ENCODE results near the gene PPP1R3G.

Gene PPP1R3G

DNA sequence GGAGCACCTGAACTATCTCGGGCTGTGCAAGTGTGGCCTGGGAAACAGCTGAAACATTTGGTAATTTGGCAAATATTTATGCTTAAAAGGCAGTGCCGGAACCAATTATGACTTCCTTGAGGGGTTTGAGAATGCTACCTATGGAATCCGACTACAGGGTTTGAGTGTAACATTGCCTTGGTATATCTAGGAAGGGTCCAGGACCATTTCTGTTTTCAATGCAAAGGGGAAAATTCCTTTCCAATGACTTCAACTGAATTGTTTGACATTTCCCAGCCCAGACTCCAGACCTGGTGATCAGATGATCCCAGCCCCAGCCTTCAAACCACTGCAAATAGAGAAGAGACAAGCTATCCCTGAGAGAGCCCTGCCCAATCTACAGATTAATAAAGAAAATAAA, 4.6 kb upstream of the PPP1R3G start:
- TF ChIP-seq GABPA (IDR thresholded peaks at IDR 0.05; ENCODE audit: low read depth): no peak
- TF ChIP-seq, protein P1, sequence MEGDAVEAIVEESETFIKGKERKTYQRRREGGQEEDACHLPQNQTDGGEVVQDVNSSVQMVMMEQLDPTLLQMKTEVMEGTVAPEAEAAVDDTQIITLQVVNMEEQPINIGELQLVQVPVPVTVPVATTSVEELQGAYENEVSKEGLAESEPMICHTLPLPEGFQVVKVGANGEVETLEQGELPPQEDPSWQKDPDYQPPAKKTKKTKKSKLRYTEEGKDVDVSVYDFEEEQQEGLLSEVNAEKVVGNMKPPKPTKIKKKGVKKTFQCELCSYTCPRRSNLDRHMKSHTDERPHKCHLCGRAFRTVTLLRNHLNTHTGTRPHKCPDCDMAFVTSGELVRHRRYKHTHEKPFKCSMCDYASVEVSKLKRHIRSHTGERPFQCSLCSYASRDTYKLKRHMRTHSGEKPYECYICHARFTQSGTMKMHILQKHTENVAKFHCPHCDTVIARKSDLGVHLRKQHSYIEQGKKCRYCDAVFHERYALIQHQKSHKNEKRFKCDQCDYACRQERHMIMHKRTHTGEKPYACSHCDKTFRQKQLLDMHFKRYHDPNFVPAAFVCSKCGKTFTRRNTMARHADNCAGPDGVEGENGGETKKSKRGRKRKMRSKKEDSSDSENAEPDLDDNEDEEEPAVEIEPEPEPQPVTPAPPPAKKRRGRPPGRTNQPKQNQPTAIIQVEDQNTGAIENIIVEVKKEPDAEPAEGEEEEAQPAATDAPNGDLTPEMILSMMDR (IDR thresholded peaks at IDR 0.05; ENCODE audit: insufficient read depth, low read length): no peak
- TF ChIP-seq SPI1 (IDR thresholded peaks at IDR 0.05; ENCODE audit: borderline replicate concordance, low read depth): no peak
- TF ChIP-seq, protein P2, sequence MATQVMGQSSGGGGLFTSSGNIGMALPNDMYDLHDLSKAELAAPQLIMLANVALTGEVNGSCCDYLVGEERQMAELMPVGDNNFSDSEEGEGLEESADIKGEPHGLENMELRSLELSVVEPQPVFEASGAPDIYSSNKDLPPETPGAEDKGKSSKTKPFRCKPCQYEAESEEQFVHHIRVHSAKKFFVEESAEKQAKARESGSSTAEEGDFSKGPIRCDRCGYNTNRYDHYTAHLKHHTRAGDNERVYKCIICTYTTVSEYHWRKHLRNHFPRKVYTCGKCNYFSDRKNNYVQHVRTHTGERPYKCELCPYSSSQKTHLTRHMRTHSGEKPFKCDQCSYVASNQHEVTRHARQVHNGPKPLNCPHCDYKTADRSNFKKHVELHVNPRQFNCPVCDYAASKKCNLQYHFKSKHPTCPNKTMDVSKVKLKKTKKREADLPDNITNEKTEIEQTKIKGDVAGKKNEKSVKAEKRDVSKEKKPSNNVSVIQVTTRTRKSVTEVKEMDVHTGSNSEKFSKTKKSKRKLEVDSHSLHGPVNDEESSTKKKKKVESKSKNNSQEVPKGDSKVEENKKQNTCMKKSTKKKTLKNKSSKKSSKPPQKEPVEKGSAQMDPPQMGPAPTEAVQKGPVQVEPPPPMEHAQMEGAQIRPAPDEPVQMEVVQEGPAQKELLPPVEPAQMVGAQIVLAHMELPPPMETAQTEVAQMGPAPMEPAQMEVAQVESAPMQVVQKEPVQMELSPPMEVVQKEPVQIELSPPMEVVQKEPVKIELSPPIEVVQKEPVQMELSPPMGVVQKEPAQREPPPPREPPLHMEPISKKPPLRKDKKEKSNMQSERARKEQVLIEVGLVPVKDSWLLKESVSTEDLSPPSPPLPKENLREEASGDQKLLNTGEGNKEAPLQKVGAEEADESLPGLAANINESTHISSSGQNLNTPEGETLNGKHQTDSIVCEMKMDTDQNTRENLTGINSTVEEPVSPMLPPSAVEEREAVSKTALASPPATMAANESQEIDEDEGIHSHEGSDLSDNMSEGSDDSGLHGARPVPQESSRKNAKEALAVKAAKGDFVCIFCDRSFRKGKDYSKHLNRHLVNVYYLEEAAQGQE (IDR thresholded peaks at IDR 0.05; ENCODE audit: insufficient replicate concordance, low read depth): no peak
- no peak for TF ChIP-seq POLR2AphosphoS5 (IDR thresholded peaks at IDR 0.05; ENCODE audit: low read depth)
- DNase-seq (ENCODE audit: low read depth in 1 of 2, low spot score in 1 of 2): no peak
- peaks cover 15% of the 10 kb centered on the region for H3K27me3 ChIP-seq (ENCODE audit: insufficient read depth, poor library complexity, severe bottlenecking)
- H3K4me3 ChIP-seq (replicated peaks; ENCODE audit: insufficient read depth, low read length): no peak overlapping the region
- H3K27ac ChIP-seq (replicated peaks): no peak overlapping the region

DNA sequence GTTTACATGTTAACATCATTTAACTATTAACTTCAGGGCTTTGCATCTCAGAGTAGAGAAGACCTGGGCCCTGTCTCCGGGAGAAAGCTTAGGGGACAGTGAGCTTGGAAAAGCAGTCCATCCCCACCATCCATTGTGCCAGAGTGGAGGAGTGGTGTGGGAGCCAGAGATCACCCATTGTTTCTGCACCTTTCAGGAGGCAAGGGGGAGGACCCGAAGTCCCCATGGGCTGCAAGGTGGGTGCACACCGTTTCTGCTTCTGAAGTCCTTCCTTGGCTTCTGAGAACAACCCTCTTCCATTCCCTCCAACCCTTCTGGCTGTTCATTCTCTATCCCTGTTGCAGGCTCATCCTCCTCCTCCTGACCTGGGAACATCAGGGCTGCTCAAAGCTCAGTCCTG, 4.0 kb upstream of the PPP1R3G start:
- peaks cover 19% of the 10 kb centered on the region for H3K27me3 ChIP-seq (ENCODE audit: insufficient read depth, poor library complexity, severe bottlenecking)
- H3K4me3 ChIP-seq (replicated peaks; ENCODE audit: insufficient read depth, low read length): no peak overlapping the region
- DNase-seq (ENCODE audit: low read depth in 1 of 2, low spot score in 1 of 2): no peak
- no peak overlapping the region for H3K27ac ChIP-seq (replicated peaks)
- TF ChIP-seq, protein P1 (IDR thresholded peaks at IDR 0.05; ENCODE audit: insufficient read depth, low read length): no peak
- TF ChIP-seq, protein P2 (IDR thresholded peaks at IDR 0.05; ENCODE audit: insufficient replicate concordance, low read depth): no peak
- TF ChIP-seq GABPA (IDR thresholded peaks at IDR 0.05; ENCODE audit: low read depth) (no peak), POLR2AphosphoS5 (IDR thresholded peaks at IDR 0.05; ENCODE audit: low read depth) (no peak), SPI1 (IDR thresholded peaks at IDR 0.05; ENCODE audit: borderline replicate concordance, low read depth) (no peak)

DNA sequence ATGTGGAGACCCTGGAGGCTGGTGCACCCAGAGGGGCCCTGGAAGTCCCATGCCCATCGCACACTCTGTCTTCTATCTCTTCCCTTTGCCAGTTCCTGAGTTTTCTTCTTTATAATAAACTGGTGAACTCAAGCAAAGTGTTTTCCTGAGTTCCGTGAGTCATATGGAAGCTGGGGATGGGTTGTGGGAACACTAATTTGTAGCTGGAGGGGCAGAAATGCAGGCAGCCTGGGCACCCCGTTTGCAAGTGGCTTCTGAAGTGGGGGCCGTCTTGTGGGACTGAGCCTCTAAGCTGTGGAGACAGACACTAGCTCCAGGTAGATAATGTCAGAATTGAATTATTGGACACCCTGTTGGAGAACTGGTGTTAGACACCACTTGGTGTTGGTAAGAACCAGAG, 3.2 kb upstream of the PPP1R3G start:
- H3K27me3 ChIP-seq (ENCODE audit: insufficient read depth, poor library complexity, severe bottlenecking): peaks cover 27% of the 10 kb centered on the region
- TF ChIP-seq, protein P2 (IDR thresholded peaks at IDR 0.05; ENCODE audit: insufficient replicate concordance, low read depth): no peak
- TF ChIP-seq, protein P1 (IDR thresholded peaks at IDR 0.05; ENCODE audit: insufficient read depth, low read length): no peak
- TF ChIP-seq SPI1 (IDR thresholded peaks at IDR 0.05; ENCODE audit: borderline replicate concordance, low read depth) (no peak), GABPA (IDR thresholded peaks at IDR 0.05; ENCODE audit: low read depth) (no peak), POLR2AphosphoS5 (IDR thresholded peaks at IDR 0.05; ENCODE audit: low read depth) (no peak)
- no peak for DNase-seq (ENCODE audit: low read depth in 1 of 2, low spot score in 1 of 2)
- H3K27ac ChIP-seq (replicated peaks): no peak overlapping the region
- H3K4me3 ChIP-seq (replicated peaks; ENCODE audit: insufficient read depth, low read length): no peak overlapping the region

Data from HL-60 (cell line).